ENCODE data around the gene DFFB.
"Not testable (repeated sequence)": the region's sequence is repeated elsewhere in the genome, so short reads cannot be mapped to it uniquely, and the experiment has no call there.

Gene DFFB

DNA sequence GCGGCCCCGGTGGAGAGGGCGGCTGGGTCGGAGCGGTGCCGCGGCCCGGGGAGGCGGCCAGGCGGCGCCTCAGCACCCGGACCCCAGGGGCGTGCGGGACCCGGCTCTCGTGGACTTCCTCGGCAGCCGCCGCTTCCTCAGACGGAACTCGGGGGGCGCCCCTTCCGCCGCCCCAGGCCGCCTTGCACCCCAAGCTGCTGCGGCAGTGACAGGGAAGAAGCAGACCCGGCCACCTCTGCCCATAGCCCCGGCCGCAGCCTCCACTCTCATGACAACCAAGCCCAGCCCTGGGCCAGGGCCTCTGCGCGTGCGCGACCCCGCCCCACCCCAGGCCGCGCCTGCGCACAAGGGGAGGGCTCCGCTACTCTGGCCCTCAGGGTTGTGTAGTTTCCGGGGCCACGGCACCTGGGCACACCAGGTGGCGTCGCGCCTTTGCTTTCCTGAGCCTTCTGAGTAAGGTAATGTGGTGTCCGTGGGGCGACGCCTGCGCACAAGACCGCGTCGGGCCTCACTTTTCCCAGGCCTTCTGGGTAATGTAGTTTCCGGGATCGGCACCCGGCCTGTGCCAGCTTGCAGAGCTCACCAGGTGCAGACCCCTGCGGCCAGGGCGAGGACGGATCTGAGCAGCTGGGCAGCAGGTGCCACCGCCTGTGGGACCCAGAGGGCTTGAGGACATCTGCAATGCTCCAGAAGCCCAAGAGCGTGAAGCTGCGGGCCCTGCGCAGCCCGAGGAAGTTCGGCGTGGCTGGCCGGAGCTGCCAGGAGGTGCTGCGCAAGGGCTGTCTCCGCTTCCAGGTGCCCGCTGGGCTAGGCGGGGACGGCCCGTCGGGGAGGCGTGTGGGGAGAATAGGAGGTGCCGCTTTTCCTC, at the start of gene DFFB, which contains the start of gene CEP104:
Gene DFFB, plus strand, starts transcription at position 554 of the 868 bp plus-strand sequence. Its CDS starts 128 bp downstream, at position 682.
Gene CEP104, minus strand, starts transcription at position 289 of the 868 bp plus-strand sequence. CDS start 4,804 bp downstream, outside the sequence.
- DNase-seq, result peak; percentile 98

DNA sequence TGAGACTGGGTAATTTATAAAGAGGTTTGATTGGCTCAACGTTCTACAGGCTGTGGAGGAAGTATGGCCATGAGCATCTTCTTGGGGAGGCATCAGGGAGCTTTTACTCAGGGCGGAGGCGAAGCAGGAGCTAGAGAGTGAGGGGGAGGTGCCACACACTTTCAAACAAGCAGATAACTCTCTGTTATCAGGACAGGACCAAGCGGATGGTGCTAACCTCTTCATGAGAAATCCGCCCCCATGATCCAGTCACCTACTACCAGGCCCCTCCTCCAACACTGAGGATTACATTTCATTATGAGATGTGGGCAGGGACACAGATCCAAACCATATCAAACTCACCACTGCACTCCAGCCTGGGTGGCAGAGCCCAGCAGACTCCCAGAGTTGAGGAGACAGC, 49.5 kb upstream of the DFFB start:
- no peak for DNase-seq

DNA sequence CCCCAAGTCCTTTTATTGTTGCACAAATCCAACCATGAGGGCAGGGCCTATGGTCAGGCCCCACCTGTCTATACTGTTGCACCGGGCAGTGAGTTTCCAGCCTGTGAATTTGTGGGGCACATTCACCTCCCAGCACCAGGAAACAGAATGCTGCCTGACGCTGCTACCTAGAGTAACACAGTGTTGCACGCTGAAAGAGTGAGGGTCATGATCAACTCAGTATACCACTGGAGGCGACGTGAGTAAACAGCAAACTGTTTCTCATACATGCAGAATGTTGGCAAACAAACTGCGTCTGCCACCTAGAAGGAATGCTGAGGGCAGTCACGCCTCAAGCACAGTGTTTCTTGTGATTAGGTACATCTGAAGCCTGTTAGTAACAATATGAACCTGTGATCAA, 47.6 kb upstream of the DFFB start:
- DNase-seq, result no peak

- not testable (repeated sequence) for DNase-seq
Measured at GRCh38 chr1:3810149-3810761, 47.0 kb upstream of the DFFB start.

GRCh38 chr1:3811595-3811911, 45.7 kb upstream of the DFFB start:
- no peak for DNase-seq

DNA sequence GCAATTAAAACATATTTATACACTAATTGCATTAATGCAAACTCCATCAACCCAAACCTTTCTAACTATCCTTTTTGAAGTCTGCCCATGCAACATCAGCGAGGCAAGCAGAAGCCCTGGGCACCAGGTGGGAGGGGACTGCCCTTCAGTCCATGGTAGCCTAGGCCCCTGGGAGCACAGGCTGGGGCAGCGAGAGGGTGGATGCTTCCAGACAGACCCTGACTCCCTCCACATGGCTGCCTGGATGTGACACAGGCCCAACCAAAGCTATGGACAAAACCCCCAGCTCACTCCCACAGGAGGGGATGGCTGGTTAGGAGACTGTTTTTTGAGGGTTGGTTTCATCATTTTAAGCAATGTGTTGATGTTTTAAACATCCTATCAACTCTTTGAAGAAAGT, 43.2 kb upstream of the DFFB start:
- no peak for DNase-seq

- no peak for DNase-seq
Measured at GRCh38 chr1:3814771-3815561, 42.3 kb upstream of the DFFB start.

- DNase-seq, result no peak
Measured at GRCh38 chr1:3816331-3817137, 40.7 kb upstream of the DFFB start.

DNA sequence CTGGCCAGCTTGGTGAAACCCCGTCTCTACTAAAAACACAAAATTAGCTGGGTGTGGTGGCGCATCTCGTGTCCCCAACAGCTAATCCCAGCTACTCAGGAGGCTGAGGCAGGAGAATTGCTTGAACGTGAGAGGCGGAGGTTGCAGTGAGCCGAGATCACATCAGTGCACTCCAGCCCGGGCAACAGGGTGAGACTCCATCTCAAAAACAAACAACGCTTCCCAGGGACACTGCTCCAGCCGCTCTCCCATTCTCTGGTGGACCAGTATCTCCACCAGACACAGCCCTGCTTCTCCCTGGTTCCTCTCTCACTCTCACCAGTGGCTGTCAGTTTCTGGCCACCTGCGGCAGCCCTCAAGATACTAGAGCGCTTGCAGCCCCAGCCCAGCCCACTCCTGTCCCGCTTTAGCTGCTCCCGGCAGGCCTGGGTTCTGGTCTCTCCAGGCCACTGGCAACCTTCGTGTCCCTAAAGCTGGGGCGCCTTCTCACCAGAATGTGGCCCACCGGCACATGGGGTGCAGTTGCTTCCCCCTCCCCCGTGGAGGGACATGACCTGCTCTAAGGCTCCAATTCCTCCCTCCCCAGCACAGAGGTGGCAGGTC, 40.0 kb upstream of the DFFB start:
- no peak for DNase-seq

DNA sequence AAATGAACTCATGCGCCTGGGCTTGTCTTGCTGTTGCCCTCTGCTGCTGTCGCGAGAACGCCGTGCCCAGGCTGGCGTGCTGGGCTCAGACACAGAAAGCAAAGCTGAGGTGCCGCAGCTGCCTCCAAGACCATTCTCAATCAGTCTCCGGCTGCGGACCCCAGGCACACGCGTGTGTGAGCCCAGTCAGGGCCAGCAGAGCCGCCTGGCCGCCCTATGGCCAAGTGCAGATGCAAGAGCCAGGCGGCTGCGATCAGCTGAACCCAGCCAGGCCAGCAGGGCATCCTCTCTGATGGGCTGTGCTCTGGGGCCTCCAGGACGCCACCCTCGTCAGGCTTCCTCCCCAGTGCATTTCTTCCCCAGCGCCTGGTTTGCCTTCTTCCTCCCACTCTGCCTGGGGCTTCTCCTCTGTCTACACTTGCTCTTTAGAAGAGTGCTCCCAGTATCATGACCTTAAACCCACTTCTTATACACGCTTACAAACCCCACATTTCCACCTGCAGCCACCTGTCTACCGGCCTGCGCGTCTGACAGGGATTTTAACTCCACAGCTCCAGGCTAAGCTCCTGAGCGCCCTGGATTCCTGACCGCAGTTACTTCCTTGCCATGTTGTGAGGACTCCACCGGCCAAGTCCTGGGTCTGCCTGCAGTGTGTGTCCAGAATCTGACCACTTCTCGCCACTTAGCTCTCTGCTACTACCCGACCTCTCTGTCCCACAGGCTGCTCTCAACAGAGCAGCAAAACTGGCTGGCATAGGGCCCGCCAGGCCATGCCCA, 39.3 kb upstream of the DFFB start:
- no peak for DNase-seq

GRCh38 chr1:3819771-3820200, 37.5 kb upstream of the DFFB start:
- DNase-seq, result no peak

- DNase-seq, result no peak
Measured at GRCh38 chr1:3820316-3820715, 37.0 kb upstream of the DFFB start.

GRCh38 chr1:3821004-3821403, 36.3 kb upstream of the DFFB start:
- DNase-seq, result no peak

- no peak for DNase-seq
Measured at GRCh38 chr1:3821447-3821846, 35.8 kb upstream of the DFFB start.

DNA sequence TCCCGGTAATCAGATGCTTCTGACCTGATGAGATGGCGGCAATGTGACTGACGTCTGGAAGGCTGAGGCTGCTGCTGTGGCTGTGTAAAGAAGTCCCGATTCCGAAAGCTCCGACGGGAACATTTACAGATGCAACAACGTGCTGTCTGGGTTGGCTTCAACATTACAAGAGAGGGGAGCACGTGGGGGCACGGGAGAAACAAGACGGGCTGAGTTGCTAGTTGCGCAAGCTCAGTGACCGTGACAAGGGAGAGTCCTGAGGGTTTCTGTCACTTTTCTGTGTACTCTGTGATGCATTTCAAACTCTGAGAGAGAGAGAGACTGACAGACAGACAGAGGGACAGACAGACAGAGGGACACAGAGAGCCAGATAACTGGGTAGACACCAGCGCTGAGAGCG, 35.4 kb upstream of the DFFB start:
- no peak for DNase-seq

GRCh38 chr1:3822421-3822820, 34.9 kb upstream of the DFFB start:
- DNase-seq, result no peak

DNA sequence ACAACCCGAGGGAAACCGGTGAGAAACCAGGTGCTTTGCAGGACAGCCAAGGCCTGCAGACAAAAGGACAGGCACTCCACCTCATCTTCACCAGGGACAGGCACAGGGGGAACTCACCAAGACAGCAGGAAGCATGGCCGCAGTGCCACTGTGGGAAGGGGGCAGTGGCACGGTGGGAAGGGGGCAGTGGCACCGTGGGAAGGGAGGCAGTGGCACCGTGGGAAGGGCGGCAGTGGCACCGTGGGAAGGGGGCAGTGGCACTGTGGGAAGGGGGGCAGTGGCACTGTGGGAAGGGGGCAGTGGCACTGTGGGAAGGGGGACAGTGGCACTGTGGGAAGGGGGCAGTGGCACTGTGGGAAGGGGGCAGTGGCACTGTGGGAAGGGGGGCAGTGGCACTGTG, 32.6 kb upstream of the DFFB start:
- DNase-seq, result no peak

- DNase-seq, result no peak
Measured at GRCh38 chr1:3825356-3825755, 31.9 kb upstream of the DFFB start.

DNA sequence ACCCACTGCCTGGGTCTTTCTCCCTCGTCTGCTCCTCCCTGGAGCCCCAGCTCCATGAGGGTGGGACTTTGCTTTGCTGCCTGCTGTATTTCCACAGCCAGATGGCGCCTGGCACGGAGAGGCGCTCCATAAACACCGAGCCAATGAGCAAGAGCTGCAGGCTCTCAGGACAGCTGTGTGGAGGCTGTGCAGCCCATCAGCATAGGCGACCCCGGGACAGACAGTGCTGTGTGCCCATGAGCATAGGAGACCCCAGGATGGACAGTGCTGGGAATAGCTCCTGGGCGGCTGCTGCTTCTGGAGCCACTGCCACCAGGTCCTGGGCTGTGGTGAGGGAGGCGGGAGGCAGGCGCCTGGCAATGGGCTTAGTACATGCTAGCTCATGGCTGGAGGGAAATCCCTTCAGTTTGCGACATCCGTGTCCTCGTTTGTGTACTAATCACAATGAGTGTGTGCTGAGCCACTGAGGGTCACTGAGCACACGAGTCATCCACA, 29.4 kb upstream of the DFFB start:
- DNase-seq, result no peak

- no peak for DNase-seq
Measured at GRCh38 chr1:3828391-3828790, 28.9 kb upstream of the DFFB start.

GRCh38 chr1:3831689-3832088, 25.6 kb upstream of the DFFB start:
- DNase-seq, result no peak

Measured in SHP77 treated with DMSO at 0.1 percent for 48 hours (cell line).